Osteoblast (primary cell): ENCODE data around the gene WIPF3. TPM values are rescaled to one million over a fixed set of nuclear protein-coding genes. Genes with fewer than 3 reads are reported as not detected.

ENCODE experiments used
- DNase-seq: peaks from one replicate; pipeline ENCODE4 v3.0.0; 2011; ENCODE audit warnings: low spot score, mixed read lengths; ENCODE audit not compliant: insufficient read length; ENCODE audit errors: missing footprints
- H2AFZ ChIP-seq: 2 replicates; pipeline ENCODE4 v1.6.0; 2011; ENCODE audit warnings: mild to moderate bottlenecking, low read length
- H3K27ac ChIP-seq: 2 replicates; pipeline ENCODE4 v1.5.1; 2011; ENCODE audit warnings: mild to moderate bottlenecking, low read depth, low read length, moderate library complexity
- H3K27me3 ChIP-seq: 2 replicates; pipeline ENCODE4 v1.6.0; 2012; ENCODE audit warnings: mild to moderate bottlenecking, control low read depth, inconsistent platforms, low read length, moderate library complexity; ENCODE audit not compliant: insufficient read depth
- H3K36me3 ChIP-seq: 2 replicates; pipeline ENCODE4 v1.5.1; 2011; ENCODE audit warnings: mild to moderate bottlenecking, low read length, control low read depth, moderate library complexity; ENCODE audit not compliant: insufficient read depth
- H3K4me1 ChIP-seq: 2 replicates; pipeline ENCODE4 v1.5.1; 2011; ENCODE audit warnings: mild to moderate bottlenecking, low read length, control low read depth, moderate library complexity; ENCODE audit not compliant: insufficient read depth
- H3K4me2 ChIP-seq: 2 replicates; pipeline ENCODE4 v1.6.0; 2011; ENCODE audit warnings: mild to moderate bottlenecking, low read length; ENCODE audit not compliant: insufficient read depth
- H3K4me3 ChIP-seq: fragments of 200-600 bp; sonication (generic); 3 replicates; pipeline ENCODE4 v1.5.1; 2012; ENCODE audit warnings: mild to moderate bottlenecking, low read length, inconsistent platforms; ENCODE audit not compliant: insufficient read depth
- H3K79me2 ChIP-seq: 2 replicates; pipeline ENCODE4 v1.6.0; 2012; ENCODE audit warnings: mild to moderate bottlenecking, low read length, control low read depth, inconsistent platforms; ENCODE audit not compliant: insufficient read depth
- H3K9me3 ChIP-seq: 2 replicates; pipeline ENCODE4 v1.5.1; 2011; ENCODE audit warnings: low read depth, low read length, control low read depth
- H4K20me1 ChIP-seq: 2 replicates; pipeline ENCODE4 v1.6.0; 2012; ENCODE audit warnings: mild to moderate bottlenecking, low read length, control low read depth; ENCODE audit not compliant: insufficient read depth
- total RNA-seq: library from RNA; depleted of rRNA; stranded (reverse); fragments of >200 nt; gene quantifications from 2 replicates; pipeline ENCODE4 v1.2.3, GENCODE V29; 2012
- TF ChIP-seq, protein P1 (sequence below): IDR thresholded peaks from 2 replicates; pipeline ENCODE4 v1.5.1; 2011; ENCODE audit warnings: mild to moderate bottlenecking, low read depth, low read length, moderate library complexity; ENCODE audit errors: extremely low read depth

Gene WIPF3
- total RNA-seq, 1 donor, result not detected

DNA sequence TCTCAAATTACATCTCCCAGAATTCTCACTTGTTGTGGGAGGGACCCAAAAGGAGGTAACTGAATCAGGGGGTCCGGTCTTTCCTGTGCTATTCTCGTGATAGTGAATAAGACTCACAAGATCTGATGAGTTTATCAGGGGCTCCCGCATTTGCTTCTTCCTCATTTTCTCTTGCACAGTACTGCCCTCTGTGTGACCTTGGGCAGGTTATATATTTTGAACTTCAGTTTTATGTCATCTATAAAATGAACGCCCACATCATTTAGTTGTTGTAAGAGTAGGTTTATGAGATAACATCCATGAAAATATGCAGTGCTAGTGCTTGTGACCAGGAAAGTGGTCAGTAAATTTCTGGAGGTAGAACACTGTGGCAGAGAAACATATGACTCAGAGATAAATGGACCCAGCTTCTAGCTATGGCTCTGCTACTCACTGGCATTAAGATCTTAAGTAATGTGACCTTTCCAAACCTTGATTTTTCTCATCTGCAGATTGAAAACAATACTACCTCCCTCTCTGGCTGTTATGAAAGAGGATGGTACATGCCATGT, 139.0 kb downstream of the WIPF3 start:
- no peak overlapping the region for H3K4me3 ChIP-seq
- H3K27ac ChIP-seq, result no peak overlapping the region
- H3K4me2 ChIP-seq, result no peak overlapping the region
- peaks cover 51% of the 10 kb centered on the region for H3K36me3 ChIP-seq
- H3K4me1 ChIP-seq, result no peaks in the 10 kb centered on the region
- no peaks in the 10 kb centered on the region for H3K27me3 ChIP-seq
- H3K79me2 ChIP-seq, result no peaks in the 10 kb centered on the region
- no peaks in the 10 kb centered on the region for H3K9me3 ChIP-seq
- TF ChIP-seq, protein P1, sequence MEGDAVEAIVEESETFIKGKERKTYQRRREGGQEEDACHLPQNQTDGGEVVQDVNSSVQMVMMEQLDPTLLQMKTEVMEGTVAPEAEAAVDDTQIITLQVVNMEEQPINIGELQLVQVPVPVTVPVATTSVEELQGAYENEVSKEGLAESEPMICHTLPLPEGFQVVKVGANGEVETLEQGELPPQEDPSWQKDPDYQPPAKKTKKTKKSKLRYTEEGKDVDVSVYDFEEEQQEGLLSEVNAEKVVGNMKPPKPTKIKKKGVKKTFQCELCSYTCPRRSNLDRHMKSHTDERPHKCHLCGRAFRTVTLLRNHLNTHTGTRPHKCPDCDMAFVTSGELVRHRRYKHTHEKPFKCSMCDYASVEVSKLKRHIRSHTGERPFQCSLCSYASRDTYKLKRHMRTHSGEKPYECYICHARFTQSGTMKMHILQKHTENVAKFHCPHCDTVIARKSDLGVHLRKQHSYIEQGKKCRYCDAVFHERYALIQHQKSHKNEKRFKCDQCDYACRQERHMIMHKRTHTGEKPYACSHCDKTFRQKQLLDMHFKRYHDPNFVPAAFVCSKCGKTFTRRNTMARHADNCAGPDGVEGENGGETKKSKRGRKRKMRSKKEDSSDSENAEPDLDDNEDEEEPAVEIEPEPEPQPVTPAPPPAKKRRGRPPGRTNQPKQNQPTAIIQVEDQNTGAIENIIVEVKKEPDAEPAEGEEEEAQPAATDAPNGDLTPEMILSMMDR, result no peak
- no peak overlapping the region for H2AFZ ChIP-seq
- peak; percentile 71 for DNase-seq
- H4K20me1 ChIP-seq, result no peaks in the 10 kb centered on the region

GRCh38 chr7:29946428-29947186, 140.3 kb downstream of the WIPF3 start:
- DNase-seq, result peak; percentile 73
- Histone ChIP-seq H2AFZ (no peak overlapping the region), H3K79me2 (no peaks in the 10 kb centered on the region), H4K20me1 (peaks cover 5% of the 10 kb centered on the region), H3K4me1 (no peaks in the 10 kb centered on the region), H3K4me2 (no peak overlapping the region), H3K36me3 (peaks cover 49% of the 10 kb centered on the region), H3K27me3 (no peaks in the 10 kb centered on the region), H3K27ac (no peak overlapping the region), H3K9me3 (no peaks in the 10 kb centered on the region), H3K4me3 (no peak overlapping the region)
- TF ChIP-seq, protein P1, result peak; percentile 52

DNA sequence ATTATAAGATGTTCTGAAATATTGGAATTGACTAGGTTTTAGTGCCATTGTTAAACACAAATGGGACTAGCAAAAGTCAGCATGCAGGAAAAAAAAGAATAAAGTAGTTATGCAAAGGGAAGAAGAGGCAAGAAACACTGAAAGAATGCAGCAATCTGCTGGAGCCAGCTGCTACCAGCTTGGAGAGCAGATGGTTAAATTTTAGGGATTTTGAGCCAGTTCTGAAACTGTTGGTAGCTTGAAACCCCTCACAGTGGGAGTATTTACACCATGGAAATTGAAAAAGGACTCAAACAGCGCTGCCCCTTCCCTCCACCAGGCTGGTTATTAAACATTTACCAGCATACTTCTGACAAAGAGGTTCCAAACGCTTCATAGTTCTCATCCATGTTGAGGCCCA, 142.3 kb downstream of the WIPF3 start:
- Histone ChIP-seq H4K20me1 (peaks cover 5% of the 10 kb centered on the region), H3K27me3 (no peaks in the 10 kb centered on the region), H3K4me1 (no peaks in the 10 kb centered on the region), H3K79me2 (no peaks in the 10 kb centered on the region), H3K4me2 (no peak overlapping the region), H3K9me3 (no peaks in the 10 kb centered on the region), H3K4me3 (no peak overlapping the region), H2AFZ (no peak overlapping the region), H3K36me3 (peaks cover 42% of the 10 kb centered on the region), H3K27ac (no peak overlapping the region)
- TF ChIP-seq, protein P1, result no peak
- DNase-seq, result no peak

GRCh38 chr7:29950480-29950879, 144.2 kb downstream of the WIPF3 start:
- Histone ChIP-seq H3K4me1 (no peaks in the 10 kb centered on the region), H3K9me3 (no peaks in the 10 kb centered on the region), H4K20me1 (peaks cover 6% of the 10 kb centered on the region), H3K4me2 (no peak overlapping the region), H3K27me3 (no peaks in the 10 kb centered on the region), H3K27ac (no peak overlapping the region), H3K4me3 (no peak overlapping the region), H3K36me3 (peaks cover 38% of the 10 kb centered on the region), H2AFZ (no peak overlapping the region), H3K79me2 (peaks cover 1% of the 10 kb centered on the region)
- no peak for DNase-seq
- TF ChIP-seq, protein P1, result no peak
